Measurements from ENCODE around the gene NUDT1.

The NUDT1 gene

DNA sequence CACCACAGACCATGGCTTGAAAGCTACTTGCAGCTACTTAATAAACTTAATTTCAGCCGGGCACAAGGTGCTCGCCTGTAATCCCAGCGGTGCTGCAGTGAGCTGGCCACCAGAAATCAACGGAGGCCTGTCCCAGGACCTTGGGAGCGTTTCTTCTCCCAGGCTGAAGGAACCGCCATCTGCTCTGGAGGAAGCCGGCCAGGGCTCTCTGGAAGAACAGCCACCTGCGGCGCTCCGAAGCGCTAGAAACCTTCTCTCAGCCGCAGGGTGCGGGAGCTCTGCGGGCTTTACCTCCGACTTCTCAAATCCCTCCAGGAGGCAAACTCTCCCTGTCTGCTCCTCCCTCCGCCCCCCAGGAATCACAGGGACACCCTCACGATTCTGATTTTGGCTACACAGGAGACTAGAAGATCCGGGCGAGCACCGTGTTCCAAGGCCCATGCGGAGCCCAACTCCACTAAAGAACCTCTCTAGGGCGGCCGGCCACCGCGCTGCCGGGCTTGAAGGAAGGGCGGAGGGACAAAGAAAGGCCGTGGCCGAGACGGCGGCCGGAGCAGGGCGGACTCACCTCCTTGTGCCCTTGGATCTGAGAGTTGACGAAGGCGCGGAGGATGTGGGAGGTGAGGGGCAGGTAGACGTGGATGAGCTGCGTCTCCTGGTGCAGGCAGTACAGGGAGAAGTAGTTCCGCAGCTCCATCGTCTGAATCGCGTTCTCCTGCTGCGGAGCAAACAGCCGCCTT, 14.4 kb downstream of the NUDT1 start:
- TF ChIP-seq CTCF (IDR thresholded peaks at IDR 0.05; ENCODE audit: insufficient read depth, low read length, poor library complexity, severe bottlenecking) (no peak), EZH2phosphoT487 (conservative IDR thresholded peaks at IDR 0.05; ENCODE audit: low read length) (no peak)
- Histone ChIP-seq H3K36me3 (ENCODE audit: low read length) (no peaks in the 10 kb centered on the region), H3K9me2 (replicated peaks; ENCODE audit: insufficient read depth, low read length) (no peaks in the 10 kb centered on the region)

DNA sequence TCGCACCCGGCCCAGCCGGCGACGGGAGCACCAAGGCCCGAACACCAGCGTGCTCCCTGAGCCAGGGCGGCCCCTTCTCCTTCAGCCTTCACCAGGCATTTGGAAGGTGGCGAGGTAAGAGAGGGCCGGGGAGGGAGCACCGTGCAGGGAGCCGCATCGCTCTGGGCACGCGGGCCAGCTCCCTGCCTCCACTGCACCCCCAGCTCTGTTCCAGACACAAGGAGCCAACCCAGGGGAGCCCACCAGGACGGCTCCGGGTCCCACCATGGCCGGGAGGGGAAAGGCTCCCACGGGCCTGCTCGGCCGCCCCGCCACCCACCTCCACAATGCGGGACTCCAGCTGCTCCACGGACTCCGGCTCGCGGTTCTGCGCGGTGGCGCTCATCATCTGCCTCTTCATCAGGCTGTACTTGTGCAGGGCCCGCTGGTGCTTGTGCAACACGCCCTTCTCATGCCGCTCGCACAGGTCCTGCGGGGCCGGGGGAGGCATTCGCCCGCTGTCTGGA, 15.1 kb downstream of the NUDT1 start:
- Histone ChIP-seq H3K9ac (ENCODE audit: low read length) (no peak overlapping the region), H3K4me2 (ENCODE audit: low read depth, low read length, poor library complexity, severe bottlenecking) (no peak overlapping the region), H3K9me3 (ENCODE audit: insufficient read depth, low read length) (no peaks in the 10 kb centered on the region), H3K9me2 (replicated peaks; ENCODE audit: insufficient read depth, low read length) (no peaks in the 10 kb centered on the region), H3K27me3 (ENCODE audit: low read length) (no peaks in the 10 kb centered on the region), H3K36me3 (ENCODE audit: low read length) (no peaks in the 10 kb centered on the region), H3F3A (ENCODE audit: insufficient read depth) (peaks cover 29% of the 10 kb centered on the region), H3K79me2 (ENCODE audit: insufficient read depth, low read length) (no peaks in the 10 kb centered on the region), H4K20me1 (ENCODE audit: low read depth, low read length) (no peaks in the 10 kb centered on the region), H3K27ac (ENCODE audit: low read depth, low read length) (no peak overlapping the region), H2AFZ (ENCODE audit: low read depth, low read length, severe bottlenecking) (no peak overlapping the region), H3K4me3 (ENCODE audit: insufficient read depth, low read length, poor library complexity, severe bottlenecking) (no peak overlapping the region)
- TF ChIP-seq CTCF (IDR thresholded peaks at IDR 0.05; ENCODE audit: insufficient read depth, low read length, poor library complexity, severe bottlenecking): no peak
- no peak for TF ChIP-seq EZH2phosphoT487 (conservative IDR thresholded peaks at IDR 0.05; ENCODE audit: low read length)

More for the DNA sequence above, 14.4 kb downstream of the NUDT1 start:
- H3K27ac ChIP-seq (ENCODE audit: low read depth, low read length): no peak overlapping the region
- no peak overlapping the region for H3K4me3 ChIP-seq (ENCODE audit: insufficient read depth, low read length, poor library complexity, severe bottlenecking)
- no peaks in the 10 kb centered on the region for H4K20me1 ChIP-seq (ENCODE audit: low read depth, low read length)
- H3K79me2 ChIP-seq (ENCODE audit: insufficient read depth, low read length): no peaks in the 10 kb centered on the region
- H3K9me3 ChIP-seq (ENCODE audit: insufficient read depth, low read length): no peaks in the 10 kb centered on the region
- H3K27me3 ChIP-seq (ENCODE audit: low read length): no peaks in the 10 kb centered on the region
- H2AFZ ChIP-seq (ENCODE audit: low read depth, low read length, severe bottlenecking): no peak overlapping the region
- no peak overlapping the region for H3K4me2 ChIP-seq (ENCODE audit: low read depth, low read length, poor library complexity, severe bottlenecking)
- no peak overlapping the region for H3K9ac ChIP-seq (ENCODE audit: low read length)
- peaks cover 23% of the 10 kb centered on the region for H3F3A ChIP-seq (ENCODE audit: insufficient read depth)

DNA sequence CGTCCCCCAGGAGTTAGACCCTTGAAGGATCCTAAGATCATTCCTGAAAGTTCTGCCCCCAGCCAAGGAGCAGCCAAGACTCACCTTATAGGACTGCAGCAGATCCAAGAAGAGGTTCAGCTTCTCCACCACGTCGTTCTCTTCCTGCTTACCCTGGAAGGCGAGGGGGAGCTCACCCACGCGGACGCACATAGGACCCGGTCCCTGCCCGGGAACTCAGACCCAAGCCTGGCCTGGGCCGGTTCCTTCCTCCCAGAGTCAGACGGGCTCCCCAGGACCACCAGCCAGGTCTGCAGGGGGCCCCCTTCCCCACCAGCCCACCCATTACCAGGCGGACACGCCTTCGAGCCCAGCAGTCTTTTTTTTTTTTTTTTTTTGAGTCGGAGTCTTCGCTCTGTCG, 15.6 kb downstream of the NUDT1 start:
- H4K20me1 ChIP-seq (ENCODE audit: low read depth, low read length): no peaks in the 10 kb centered on the region
- H2AFZ ChIP-seq (ENCODE audit: low read depth, low read length, severe bottlenecking): no peak overlapping the region
- no peaks in the 10 kb centered on the region for H3K9me2 ChIP-seq (replicated peaks; ENCODE audit: insufficient read depth, low read length)
- H3K4me2 ChIP-seq (ENCODE audit: low read depth, low read length, poor library complexity, severe bottlenecking): no peak overlapping the region
- no peak overlapping the region for H3K9ac ChIP-seq (ENCODE audit: low read length)
- H3K4me3 ChIP-seq (ENCODE audit: insufficient read depth, low read length, poor library complexity, severe bottlenecking): no peak overlapping the region
- no peaks in the 10 kb centered on the region for H3K36me3 ChIP-seq (ENCODE audit: low read length)
- peaks cover 33% of the 10 kb centered on the region for H3F3A ChIP-seq (ENCODE audit: insufficient read depth)
- no peak overlapping the region for H3K27ac ChIP-seq (ENCODE audit: low read depth, low read length)
- TF ChIP-seq EZH2phosphoT487 (conservative IDR thresholded peaks at IDR 0.05; ENCODE audit: low read length) (no peak), CTCF (IDR thresholded peaks at IDR 0.05; ENCODE audit: insufficient read depth, low read length, poor library complexity, severe bottlenecking) (no peak)
- H3K79me2 ChIP-seq (ENCODE audit: insufficient read depth, low read length): no peaks in the 10 kb centered on the region
- H3K27me3 ChIP-seq (ENCODE audit: low read length): no peaks in the 10 kb centered on the region
- no peaks in the 10 kb centered on the region for H3K9me3 ChIP-seq (ENCODE audit: insufficient read depth, low read length)

Measured in SU-DHL-6 (cell line).